Measurements from ENCODE around the gene CCDC14.
"Not testable (repeated sequence)": the region's sequence is repeated elsewhere in the genome, so short reads cannot be mapped to it uniquely, and the experiment has no call there.

GRCh38 chr3:123981317-123981716 lies 20.3 kb upstream of the CCDC14 start:
- not testable (repeated sequence) for TF ChIP-seq POLR2A (IDR thresholded peaks at IDR 0.05; ENCODE audit: low read depth, low read length); SPI1 (IDR thresholded peaks at IDR 0.05; ENCODE audit: low read depth, low read length); POLR2AphosphoS5 (IDR thresholded peaks at IDR 0.05; ENCODE audit: low read depth, low read length); PAX5 (IDR thresholded peaks at IDR 0.05; ENCODE audit: insufficient read depth, low read length, severe bottlenecking); TAF1 (IDR thresholded peaks at IDR 0.05; ENCODE audit: low read depth, low read length); POU2F2 (IDR thresholded peaks at IDR 0.05; ENCODE audit: low read depth, low read length)

Measured in GM12891 (cell line).